PC-9 (cell line): Measurements from ENCODE around the gene SYNJ2. TPM values are rescaled to one million over a fixed set of nuclear protein-coding genes. Genes with fewer than 3 reads are reported as not detected.

Experiments
- BruUV-seq: library from RNA; stranded (reverse); fragments of 400-500 nt; replicated peaks from 2 replicates; lab custom pipeline; 2021; lab: Mats Ljungman, UMichigan
- CTCF ChIA-PET: fragments of 300-600 bp; sonication (Branson Sonifier 250); formaldehyde crosslinking; loops from one replicate; lab custom pipeline; 2022; ENCODE audit warnings: antibody characterized with exemption; lab: Charles Lee
- POLR2A ChIA-PET: fragments of 300-600 bp; sonication (Branson Sonifier 250); formaldehyde crosslinking; loops from one replicate; lab custom pipeline; 2022; ENCODE audit warnings: antibody characterized with exemption; ENCODE audit not compliant: unreplicated experiment; lab: Charles Lee
- DNase-seq, 2 experiments: peaks; one replicate each; pipeline versions ENCODE4 v3.0.0 to v3.0.0-alpha.2; 2015 to 2022; ENCODE audit warnings: mixed read lengths in 1 of 2
- H2AFZ ChIP-seq: fragments of 200-600 bp; sonication (generic); 2 replicates; pipeline ENCODE4 v1.8.1; 2017; ENCODE audit warnings: antibody characterized with exemption
- H3F3A ChIP-seq: fragments of 200-600 bp; sonication (generic); 2 replicates; pipeline ENCODE4 v1.8.1; 2017; ENCODE audit warnings: antibody characterized with exemption, mild to moderate bottlenecking, low read depth; ENCODE audit not compliant: insufficient read depth
- H3K27ac ChIP-seq: fragments of 200-600 bp; sonication (generic); 2 replicates; pipeline ENCODE4 v1.6.1; 2016; ENCODE audit warnings: mixed run types
- H3K27me3 ChIP-seq: fragments of 200-600 bp; sonication (generic); 2 replicates; pipeline ENCODE4 v1.6.1; 2016; ENCODE audit warnings: low read depth, mixed run types; ENCODE audit not compliant: insufficient read depth
- H3K36me3 ChIP-seq: fragments of 200-600 bp; sonication (generic); 2 replicates; pipeline ENCODE4 v1.6.1; 2016; ENCODE audit warnings: low read depth, mixed run types
- H3K4me1 ChIP-seq: fragments of 200-600 bp; sonication (generic); replicated peaks from 2 replicates; pipeline ENCODE4 v1.6.1; 2016; ENCODE audit warnings: mixed run types; ENCODE audit not compliant: insufficient read depth
- H3K4me2 ChIP-seq: fragments of 200-600 bp; sonication (generic); 2 replicates; pipeline ENCODE4 v1.6.1; 2017; ENCODE audit warnings: mixed run types
- H3K4me3 ChIP-seq: fragments of 200-600 bp; sonication (generic); 2 replicates; pipeline ENCODE4 v1.6.1; 2016; ENCODE audit warnings: mixed run types
- H3K79me2 ChIP-seq: fragments of 200-600 bp; sonication (generic); 2 replicates; pipeline ENCODE4 v1.6.1; 2017; ENCODE audit warnings: low read depth, mixed run types
- H3K9me2 ChIP-seq: fragments of 200-600 bp; sonication (generic); 2 replicates; pipeline ENCODE4 v1.8.1; 2017; ENCODE audit warnings: mild to moderate bottlenecking; ENCODE audit not compliant: insufficient read depth
- H3K9me3 ChIP-seq: fragments of 200-600 bp; sonication (generic); 2 replicates; pipeline ENCODE4 v1.8.1; 2016; ENCODE audit warnings: low read depth; ENCODE audit not compliant: insufficient read depth
- H4K20me1 ChIP-seq: fragments of 200-600 bp; sonication (generic); 2 replicates; pipeline ENCODE4 v1.8.1; 2017; ENCODE audit not compliant: insufficient read depth
- CTCF ChIP-seq: fragments of 200-600 bp; sonication (generic); conservative IDR thresholded peaks from 2 replicates; pipeline ENCODE4 v1.6.1; 2017; ENCODE audit warnings: mixed run types, antibody characterized with exemption, mild to moderate bottlenecking, moderate library complexity
- EZH2 ChIP-seq: fragments of 200-600 bp; sonication (generic); IDR thresholded peaks from 2 replicates; pipeline ENCODE4 v1.8.0; 2017; ENCODE audit warnings: antibody characterized with exemption, low read depth
- intact Hi-C: fragments of 100-400 bp; cut with micrococcal nuclease; formaldehyde crosslinking; loops from one replicate; pipeline ENCODE4 v1.10.0; 2022; ENCODE audit not compliant: unreplicated experiment
- total RNA-seq: library from RNA; stranded (reverse); gene quantifications from 2 replicates; pipeline ENCODE4 v1.2.3, GENCODE V29; 2021

The SYNJ2 gene
- total RNA-seq, 1 experiment from 2014 or later = 30.3 TPM

- no peaks in the 10 kb centered on the region for H4K20me1 ChIP-seq
- DNase-seq = no peak
- intact Hi-C loops = loop anchor here (1.0 to 2.0 kb wide), 2 partner anchors 80 to 92 kb away; no protein-coding TSS in a partner anchor
- H3K27ac ChIP-seq = no peak overlapping the region
- no peaks in the 10 kb centered on the region for H3K9me3 ChIP-seq
- ChIA-PET POLR2A (no interaction called here), CTCF (no interaction called here)
- H3K4me1 ChIP-seq = peaks cover 34% of the 10 kb centered on the region
- BruUV-seq = no TSS peak
- H3K27me3 ChIP-seq = no peaks in the 10 kb centered on the region
- H2AFZ ChIP-seq = no peak overlapping the region
- H3K4me3 ChIP-seq = no peak overlapping the region
- H3F3A ChIP-seq = peaks cover 23% of the 10 kb centered on the region
- peak overlapping the region; percentile 93; the same call in 1 of the 2 replicates for H3K4me2 ChIP-seq
- no peaks in the 10 kb centered on the region for H3K36me3 ChIP-seq
- peaks cover 36% of the 10 kb centered on the region for H3K79me2 ChIP-seq
- TF ChIP-seq EZH2 = no peak
- no peak for TF ChIP-seq CTCF
- H3K9me2 ChIP-seq = no peaks in the 10 kb centered on the region
These were observed 1.2 kb upstream of the SYNJ2 start for GRCh38 chr6:157980288-157981131.

GRCh38 chr6:157981132-157981394, 600 bp upstream of the SYNJ2 start:
- peak overlapping the region; percentile 79; the same call in 1 of the 2 replicates for H2AFZ ChIP-seq
- no peaks in the 10 kb centered on the region for H3K9me3 ChIP-seq
- no peak for DNase-seq
- ChIA-PET CTCF (no interaction called here), POLR2A (no interaction called here)
- peaks cover 38% of the 10 kb centered on the region for H3K79me2 ChIP-seq
- H3K4me1 ChIP-seq = peaks cover 40% of the 10 kb centered on the region
- H3K27me3 ChIP-seq = no peaks in the 10 kb centered on the region
- TF ChIP-seq CTCF (no peak), EZH2 (no peak)
- no peaks in the 10 kb centered on the region for H3K9me2 ChIP-seq
- H3K36me3 ChIP-seq = no peaks in the 10 kb centered on the region
- peak overlapping the region; percentile 93 for H3K4me2 ChIP-seq
- H3F3A ChIP-seq = peaks cover 28% of the 10 kb centered on the region
- H3K27ac ChIP-seq = no peak overlapping the region
- TSS peak; percentile 61 for BruUV-seq
- intact Hi-C loops = loop anchor here (1.0 to 2.0 kb wide), 2 partner anchors 80 to 91 kb away; no protein-coding TSS in a partner anchor
- H4K20me1 ChIP-seq = no peaks in the 10 kb centered on the region
- H3K4me3 ChIP-seq = peak overlapping the region; percentile 86

GRCh38 chr6:157982102-157982562, 469 bp downstream of the SYNJ2 start:
- H3K36me3 ChIP-seq = no peaks in the 10 kb centered on the region
- H3K4me1 ChIP-seq = peaks cover 51% of the 10 kb centered on the region
- CTCF ChIA-PET = no interaction called here
- DNase-seq = no peak
- 0 out of 2 replicates have a peak overlapping the region, but pooled peaks have one; percentile 21 for H3K27ac ChIP-seq
- peaks cover 47% of the 10 kb centered on the region for H3K79me2 ChIP-seq
- POLR2A ChIA-PET = no interaction called here
- H4K20me1 ChIP-seq = no peaks in the 10 kb centered on the region
- peak overlapping the region; percentile 79 for H2AFZ ChIP-seq
- no peak for TF ChIP-seq EZH2
- no peak for TF ChIP-seq CTCF
- H3F3A ChIP-seq = peaks cover 39% of the 10 kb centered on the region
- H3K4me3 ChIP-seq = peak overlapping the region; percentile 86
- H3K9me3 ChIP-seq = no peaks in the 10 kb centered on the region
- no TSS peak for BruUV-seq
- peak overlapping the region; percentile 93 for H3K4me2 ChIP-seq
- intact Hi-C loops = no loop called here
- H3K9me2 ChIP-seq = no peaks in the 10 kb centered on the region
- H3K27me3 ChIP-seq = no peaks in the 10 kb centered on the region
